Left lung (tissue), 10 donors: ENCODE measurements around the gene NT5DC4. TPM values are rescaled to one million over a fixed set of nuclear protein-coding genes. Genes with fewer than 3 reads are reported as not detected.
A peak's percentile ranks its signal among the peaks of the same experiment; 100 is the strongest.

Experiments
- ATAC-seq: fragments of 200-7000 bp; cut with Tn5 transposase; one replicate; pipeline ENCODE4 v1.9.1; 2020; ENCODE audit warnings: moderate library complexity
- DNase-seq, 4 donors: peaks; one replicate each; pipeline ENCODE4 v3.0.0-alpha.2; 2013 to 2020
- H3K27ac ChIP-seq, 2 donors: fragments of 200-600 bp; sonication (generic) in 1 of 2; one replicate each; pipeline versions ENCODE4 v1.5.0 to v1.8.0; 2020 to 2021
- H3K27me3 ChIP-seq, 2 donors: fragments of 200-600 bp; sonication (generic) in 1 of 2; one replicate each; pipeline versions ENCODE4 v1.5.0 to v1.8.0; 2020 to 2021
- H3K36me3 ChIP-seq, 2 donors: fragments of 200-600 bp; sonication (generic) in 1 of 2; one replicate each; pipeline versions ENCODE4 v1.5.0 to v1.8.0; 2020 to 2021
- H3K4me1 ChIP-seq, 2 donors: fragments of 200-600 bp; one replicate each; pipeline ENCODE4 v1.8.0; 2021
- H3K4me3 ChIP-seq, 2 donors: fragments of 200-600 bp; sonication (generic) in 1 of 2; one replicate each; pipeline versions ENCODE4 v1.5.0 to v1.8.0; 2020 to 2021; ENCODE audit warnings: mild to moderate bottlenecking in 1 of 2
- H3K9me3 ChIP-seq, 2 donors: fragments of 200-600 bp; sonication (generic) in 1 of 2; one replicate each; pipeline versions ENCODE4 v1.5.0 to v1.8.0; 2020 to 2021
- intact Hi-C, 2 donors: fragments of 100-400 bp; cut with DNase I; formaldehyde crosslinking; loops; one replicate each; pipeline versions ENCODE4 v1.11.2 to v1.14.2; 2022
- polyA plus RNA-seq, 6 donors: library from polyadenylated mRNA; unstranded; fragments of 120-200 nt; gene quantifications; one replicate each; pipeline ENCODE4 v1.2.1, GENCODE V29; 2013; ENCODE audit not compliant: insufficient read length in 6 of 6
- total RNA-seq, 2 donors: library from RNA; stranded (reverse); fragmentation: NEBNext Ultra II Directional; extraction: Animal tissue kit (Norgen Biotek cat#: 25700); gene quantifications; one replicate each; pipeline ENCODE4 v1.2.1, GENCODE V29; 2021
- TF ChIP-seq, protein P1 (sequence below), 2 donors: fragments of 200-600 bp; sonication (generic) in 1 of 2; IDR thresholded peaks; one replicate each; pipeline versions ENCODE4 v1.5.0 to v1.8.0; 2021; ENCODE audit warnings: antibody characterized with exemption in 2 of 2
- donor health status: DM: no; HTN: yes; CAD: no.
- donor health status: DM: no; HTN: no; CAD: no.

NT5DC4 gene
- total and polyA plus RNA-seq, 8 donors: 0.08 to 1.1 (median 0.38) TPM; not detected in 4

DNA sequence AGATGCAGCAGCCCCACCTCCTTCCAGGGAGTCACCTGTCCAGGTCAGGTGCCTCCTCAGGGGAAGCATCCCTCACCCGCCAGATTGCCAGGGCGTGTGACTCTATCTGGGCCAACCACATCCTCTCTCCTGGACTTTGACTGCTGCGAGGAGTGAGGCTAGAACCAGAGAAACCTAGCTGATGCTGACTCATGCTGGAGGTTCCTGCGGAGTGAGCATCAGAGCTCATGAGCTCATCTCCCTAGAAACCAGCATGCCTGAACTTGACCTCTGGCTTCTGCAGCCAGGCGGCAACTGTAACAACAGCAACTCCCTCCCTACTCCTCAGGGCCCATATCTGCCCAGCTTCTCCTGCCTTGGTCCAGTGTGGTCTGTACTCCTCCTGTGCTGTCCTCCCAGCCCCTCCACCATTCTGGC is 28.3 kb upstream of the NT5DC4 start:
- Histone ChIP-seq H3K27me3 (no peaks in the 10 kb centered on the region), H3K4me1 (peaks cover 0 to 46% of the 10 kb centered on the region in 2 donors), H3K27ac (peak overlapping the region in 1 of 2 donors; percentile 74), H3K36me3 (no peaks in the 10 kb centered on the region), H3K9me3 (no peaks in the 10 kb centered on the region), H3K4me3 (no peak overlapping the region)
- intact Hi-C loops: no loop called here
- ATAC-seq: peak; percentile 77
- DNase-seq: peak in 3 of 4 donors; percentile 13 to 83 (median 77)
- TF ChIP-seq, protein P1, sequence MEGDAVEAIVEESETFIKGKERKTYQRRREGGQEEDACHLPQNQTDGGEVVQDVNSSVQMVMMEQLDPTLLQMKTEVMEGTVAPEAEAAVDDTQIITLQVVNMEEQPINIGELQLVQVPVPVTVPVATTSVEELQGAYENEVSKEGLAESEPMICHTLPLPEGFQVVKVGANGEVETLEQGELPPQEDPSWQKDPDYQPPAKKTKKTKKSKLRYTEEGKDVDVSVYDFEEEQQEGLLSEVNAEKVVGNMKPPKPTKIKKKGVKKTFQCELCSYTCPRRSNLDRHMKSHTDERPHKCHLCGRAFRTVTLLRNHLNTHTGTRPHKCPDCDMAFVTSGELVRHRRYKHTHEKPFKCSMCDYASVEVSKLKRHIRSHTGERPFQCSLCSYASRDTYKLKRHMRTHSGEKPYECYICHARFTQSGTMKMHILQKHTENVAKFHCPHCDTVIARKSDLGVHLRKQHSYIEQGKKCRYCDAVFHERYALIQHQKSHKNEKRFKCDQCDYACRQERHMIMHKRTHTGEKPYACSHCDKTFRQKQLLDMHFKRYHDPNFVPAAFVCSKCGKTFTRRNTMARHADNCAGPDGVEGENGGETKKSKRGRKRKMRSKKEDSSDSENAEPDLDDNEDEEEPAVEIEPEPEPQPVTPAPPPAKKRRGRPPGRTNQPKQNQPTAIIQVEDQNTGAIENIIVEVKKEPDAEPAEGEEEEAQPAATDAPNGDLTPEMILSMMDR (IDR thresholded peaks at IDR 0.05): no peak

DNA sequence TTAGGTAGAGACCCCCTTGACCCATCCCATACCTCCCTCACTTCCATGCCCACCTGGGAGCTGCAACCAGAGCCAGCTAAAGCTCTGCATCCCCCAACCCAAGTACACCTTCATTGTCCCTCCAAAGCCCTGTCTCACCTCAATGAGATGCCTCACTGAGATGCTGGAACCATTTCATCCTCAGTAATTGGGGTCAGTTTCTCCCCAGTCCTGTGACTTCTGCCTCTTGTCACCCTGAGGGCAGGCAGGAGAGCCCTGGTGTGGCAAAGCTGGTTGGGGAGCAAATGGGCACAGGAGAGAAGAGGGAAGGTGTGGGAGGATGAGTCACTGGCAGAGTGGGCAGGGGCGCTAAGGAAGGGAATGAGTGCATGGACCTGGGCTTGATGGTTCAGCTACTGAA is 27.9 kb upstream of the NT5DC4 start:
- TF ChIP-seq, protein P1 (IDR thresholded peaks at IDR 0.05): no peak
- DNase-seq: peak in 1 of 4 donors; percentile 34
- no peak overlapping the region for H3K4me3 ChIP-seq
- H3K27me3 ChIP-seq: no peaks in the 10 kb centered on the region
- H3K4me1 ChIP-seq: peaks cover 0 to 46% of the 10 kb centered on the region in 2 donors
- ATAC-seq: no peak
- no peaks in the 10 kb centered on the region for H3K9me3 ChIP-seq
- intact Hi-C loops: no loop called here
- H3K27ac ChIP-seq: peak overlapping the region in 1 of 2 donors; percentile 74
- no peaks in the 10 kb centered on the region for H3K36me3 ChIP-seq

DNA sequence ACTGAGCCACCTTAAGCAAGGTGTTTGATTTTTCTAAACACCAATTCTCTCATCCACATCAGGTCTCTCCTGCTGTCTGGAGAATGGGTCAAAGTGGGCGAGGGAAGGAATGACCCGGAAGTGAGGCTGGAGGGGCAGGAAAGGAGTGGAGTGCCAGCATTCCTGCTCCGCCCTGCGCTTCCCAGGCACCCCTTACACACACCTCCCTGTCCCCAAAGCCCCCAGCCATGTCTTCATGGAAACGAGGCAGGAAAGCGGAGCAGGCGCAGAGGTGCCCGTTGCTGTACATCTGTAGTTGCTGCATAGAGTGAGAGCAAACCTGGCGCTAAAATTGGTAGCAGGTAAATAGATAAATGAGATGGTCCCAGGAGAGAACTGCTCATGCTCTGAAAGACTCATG is 27.2 kb upstream of the NT5DC4 start:
- no peaks in the 10 kb centered on the region for H3K27me3 ChIP-seq
- ATAC-seq: no peak
- intact Hi-C loops: no loop called here
- H3K27ac ChIP-seq: peak overlapping the region in 1 of 2 donors; percentile 74
- H3K9me3 ChIP-seq: no peaks in the 10 kb centered on the region
- peak in 1 of 4 donors; percentile 29 for DNase-seq
- peaks cover 0 to 40% of the 10 kb centered on the region in 2 donors for H3K4me1 ChIP-seq
- H3K4me3 ChIP-seq: no peak overlapping the region
- no peaks in the 10 kb centered on the region for H3K36me3 ChIP-seq
- TF ChIP-seq, protein P1 (IDR thresholded peaks at IDR 0.05): no peak

DNA sequence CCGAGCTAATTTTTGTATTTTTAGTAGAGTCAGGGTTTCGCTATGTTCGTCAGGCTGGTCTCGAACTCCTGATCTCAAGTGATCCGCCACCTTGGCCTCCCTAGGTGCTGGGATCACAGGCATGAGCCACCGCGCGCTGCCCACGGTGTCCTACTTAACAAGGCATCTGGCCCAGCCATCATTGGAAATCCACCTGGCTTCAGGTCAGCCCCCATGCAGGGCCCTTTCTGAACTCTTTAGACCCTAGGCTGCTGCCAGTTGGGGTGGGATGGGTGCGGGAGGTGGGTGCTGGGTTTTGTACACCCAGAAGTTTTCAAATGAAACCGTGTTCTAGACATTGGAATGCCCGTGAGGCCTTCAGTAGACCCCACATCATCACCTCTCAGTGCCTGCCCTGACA is 26.6 kb upstream of the NT5DC4 start:
- H3K9me3 ChIP-seq: no peaks in the 10 kb centered on the region
- H3K27ac ChIP-seq: no peak overlapping the region
- peak in 1 of 4 donors; percentile 27 for DNase-seq
- ATAC-seq: no peak
- TF ChIP-seq, protein P1 (IDR thresholded peaks at IDR 0.05): no peak
- peaks cover 0 to 43% of the 10 kb centered on the region in 2 donors for H3K4me1 ChIP-seq
- no peak overlapping the region for H3K4me3 ChIP-seq
- no peaks in the 10 kb centered on the region for H3K36me3 ChIP-seq
- no peaks in the 10 kb centered on the region for H3K27me3 ChIP-seq
- intact Hi-C loops: no loop called here

DNA sequence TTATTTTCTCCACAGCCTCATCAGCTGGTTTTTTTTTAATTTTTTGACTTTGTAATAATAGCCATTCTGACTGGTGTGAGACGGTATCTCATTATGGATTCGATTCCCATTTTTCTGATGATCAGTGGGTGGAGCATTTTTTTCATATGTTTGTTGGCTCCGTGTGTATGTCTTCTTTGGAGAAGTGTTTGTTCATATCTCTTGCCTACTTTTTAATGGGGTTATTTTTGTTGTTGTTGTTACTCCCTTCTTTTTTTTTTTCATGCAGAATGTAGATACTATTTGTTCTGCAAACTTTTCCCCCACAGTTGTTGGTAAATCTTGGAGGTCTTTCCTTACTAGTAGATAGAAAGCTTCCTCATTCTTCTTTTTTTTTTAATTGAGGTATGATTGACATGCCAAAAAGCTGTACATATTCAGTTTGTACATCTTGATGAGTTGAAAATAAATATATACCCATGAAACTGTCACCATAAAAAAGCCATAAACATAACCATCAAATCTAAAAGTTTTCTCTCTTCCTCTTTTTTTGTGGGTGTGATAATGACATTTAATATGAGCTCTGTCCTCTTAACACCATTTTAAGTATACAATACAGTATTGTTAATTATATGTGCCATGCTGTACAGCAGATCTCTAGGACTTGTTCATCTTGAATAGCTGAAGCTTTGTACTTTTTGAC is 21.8 kb upstream of the NT5DC4 start:
- H3K9me3 ChIP-seq: no peaks in the 10 kb centered on the region
- H3K36me3 ChIP-seq: no peaks in the 10 kb centered on the region
- ATAC-seq (no peak), DNase-seq (no peak)
- no peak overlapping the region for H3K4me3 ChIP-seq
- no peaks in the 10 kb centered on the region for H3K27me3 ChIP-seq
- intact Hi-C loops: no loop called here
- TF ChIP-seq, protein P1 (IDR thresholded peaks at IDR 0.05): no peak
- peaks cover 0 to 28% of the 10 kb centered on the region in 2 donors for H3K4me1 ChIP-seq
- peak overlapping the region; percentile 37 to 92 for H3K27ac ChIP-seq
